H1 (cell line): ENCODE results near the gene CACNA1D. TPM values are rescaled to one million over a fixed set of nuclear protein-coding genes. Genes with fewer than 3 reads are reported as not detected.

Source experiments
- CTCF ChIA-PET: fragments of 300-600 bp; sonication (Branson Sonifier 250); formaldehyde crosslinking; loops from one replicate; lab custom pipeline; 2021; ENCODE audit not compliant: partially characterized antibody; lab: Charles Lee
- POLR2A ChIA-PET: fragments of 300-600 bp; sonication (Branson Sonifier 250); formaldehyde crosslinking; loops from one replicate; lab custom pipeline; 2021; ENCODE audit warnings: inconsistent platforms; ENCODE audit not compliant: partially characterized antibody; lab: Charles Lee
- DNase-seq, 2 experiments: peaks; one replicate each; pipeline versions ENCODE4 v3.0.0 to v3.0.0-alpha.2; 2010 to 2022; ENCODE audit warnings: low spot score in 2 of 2, low read depth in 1 of 2, mixed read lengths in 1 of 2
- FAIRE-seq: peaks from 2 replicates; lab custom pipeline; 2011; peaks lifted over from hg19 to GRCh38; lab: Jason Lieb, UNC
- H2AFZ ChIP-seq: 2 replicates; pipeline ENCODE4 v1.8.1; 2012; ENCODE audit warnings: low read length, inconsistent platforms
- H2AK5ac ChIP-seq: 2 replicates; pipeline ENCODE4 v1.6.1; 2013; ENCODE audit warnings: low read depth, low read length
- H2BK120ac ChIP-seq: replicated peaks from 2 replicates; pipeline ENCODE3; 2013; ENCODE audit warnings: low read depth, low read length, inconsistent platforms
- H2BK12ac ChIP-seq: 2 replicates; pipeline ENCODE4 v1.6.1; 2013; ENCODE audit warnings: low read depth, low read length
- H2BK15ac ChIP-seq: 2 replicates; pipeline ENCODE4 v1.6.1; 2013; ENCODE audit warnings: low read length
- H2BK20ac ChIP-seq: 2 replicates; pipeline ENCODE4 v1.6.1; 2013; ENCODE audit warnings: low read length
- H2BK5ac ChIP-seq: 2 replicates; pipeline ENCODE4 v1.6.1; 2013; ENCODE audit warnings: low read depth, low read length
- H3K14ac ChIP-seq: 2 replicates; pipeline ENCODE4 v1.6.1; 2013; ENCODE audit warnings: inconsistent platforms; ENCODE audit not compliant: insufficient read length
- H3K18ac ChIP-seq: 2 replicates; pipeline ENCODE4 v1.6.1; 2013; ENCODE audit warnings: low read length; ENCODE audit errors: extremely low read depth
- H3K23ac ChIP-seq: 2 replicates; pipeline ENCODE4 v1.6.1; 2013; ENCODE audit warnings: inconsistent platforms; ENCODE audit not compliant: insufficient read length
- H3K23me2 ChIP-seq: 2 replicates; pipeline ENCODE4 v1.6.1; 2013; ENCODE audit warnings: low read depth, low read length
- H3K27ac ChIP-seq: 2 replicates; pipeline ENCODE4 v1.6.1; 2011; ENCODE audit warnings: low read depth, low read length, inconsistent platforms
- H3K27me3 ChIP-seq, 4 experiments: replicated peaks in 1 of 4; 1 replicate in 1 of 4; 2 replicates in 3 of 4; pipeline versions ENCODE4 v1.6.1 to v1.8.1; 2011 to 2013; ENCODE audit warnings: low read length in 3 of 4, mild to moderate bottlenecking in 3 of 4, inconsistent platforms in 2 of 4, mixed read lengths in 2 of 4, moderate library complexity in 1 of 4; ENCODE audit not compliant: control insufficient read depth in 3 of 4, insufficient read depth in 3 of 4; ENCODE audit errors: extremely low read depth in 1 of 4
- H3K36me3 ChIP-seq, 4 experiments: 2 replicates each; pipeline versions ENCODE4 v1.6.1 to v1.8.1; 2011 to 2013; ENCODE audit warnings: mild to moderate bottlenecking in 4 of 4, low read length in 3 of 4, moderate library complexity in 2 of 4, control low read depth in 1 of 4, inconsistent platforms in 1 of 4; ENCODE audit not compliant: insufficient read depth in 4 of 4, control insufficient read depth in 2 of 4
- H3K4ac ChIP-seq: replicated peaks from 2 replicates; pipeline ENCODE3; 2013; ENCODE audit warnings: low read length, low read depth, mixed read lengths, inconsistent platforms; ENCODE audit not compliant: insufficient read length
- H3K4me1 ChIP-seq, 4 experiments: replicated peaks in 1 of 4; 1 replicate in 1 of 4; 2 replicates in 3 of 4; pipeline versions ENCODE4 v1.6.1 to v1.8.1; 2011 to 2013; ENCODE audit warnings: low read length in 3 of 4, inconsistent platforms in 2 of 4, mixed read lengths in 1 of 4; ENCODE audit not compliant: insufficient read depth in 4 of 4, control insufficient read depth in 3 of 4
- H3K4me2 ChIP-seq, 2 experiments: 2 replicates each; pipeline versions ENCODE4 v1.6.1 to v1.8.1; 2011 to 2013; ENCODE audit warnings: low read depth in 2 of 2, low read length in 2 of 2, control low read depth in 1 of 2, inconsistent platforms in 1 of 2, mild to moderate bottlenecking in 1 of 2; ENCODE audit not compliant: insufficient read depth in 1 of 2
- H3K4me3 ChIP-seq, 4 experiments: fragments of 200-600, 300-600 bp in 1 of 4; sonication (generic), shearing (Covaris generic), sonication (Bioruptor Twin) in 1 of 4; 2 replicates each; pipeline versions ENCODE4 v1.5.1 to v1.8.1; 2011 to 2016; ENCODE audit warnings: low read length in 4 of 4, low read depth in 3 of 4, control low read depth in 2 of 4, inconsistent platforms in 2 of 4, mild to moderate bottlenecking in 2 of 4, mixed read lengths in 1 of 4, moderate library complexity in 1 of 4; ENCODE audit not compliant: insufficient read depth in 2 of 4; ENCODE audit errors: extremely low read depth in 1 of 4
- H3K56ac ChIP-seq: replicated peaks from 2 replicates; pipeline ENCODE3; 2013; ENCODE audit warnings: low read depth, mild to moderate bottlenecking, mixed read lengths, low read length, inconsistent platforms; ENCODE audit not compliant: insufficient read length
- H3K79me1 ChIP-seq: 2 replicates; pipeline ENCODE4 v1.6.1; 2013; ENCODE audit warnings: low read depth, low read length, control low read depth
- H3K79me2 ChIP-seq, 2 experiments: 2 replicates each; pipeline versions ENCODE4 v1.6.1 to v1.8.1; 2012 to 2013; ENCODE audit warnings: low read length in 2 of 2, mild to moderate bottlenecking in 2 of 2, inconsistent platforms in 1 of 2; ENCODE audit not compliant: insufficient read depth in 2 of 2, control insufficient read depth in 1 of 2
- H3K9ac ChIP-seq, 4 experiments: replicated peaks in 1 of 4; 1 replicate in 1 of 4; 2 replicates in 3 of 4; pipeline versions ENCODE4 v1.6.1 to v1.8.1; 2011 to 2013; ENCODE audit warnings: low read depth in 3 of 4, low read length in 3 of 4, control low read depth in 2 of 4, mild to moderate bottlenecking in 2 of 4, moderate library complexity in 2 of 4, inconsistent platforms in 1 of 4; ENCODE audit errors: extremely low read depth in 1 of 4
- H3K9me3 ChIP-seq, 2 experiments: 2 replicates each; pipeline versions ENCODE4 v1.6.1 to v1.8.1; 2012 to 2013; ENCODE audit warnings: mild to moderate bottlenecking in 2 of 2, moderate library complexity in 2 of 2, control low read depth in 1 of 2, inconsistent platforms in 1 of 2, low read depth in 1 of 2, low read length in 1 of 2, mixed read lengths in 1 of 2; ENCODE audit not compliant: insufficient read depth in 2 of 2
- H4K20me1 ChIP-seq, 2 experiments: replicated peaks in 1 of 2; 2 replicates each; pipeline versions ENCODE3 to v1.8.1; 2011 to 2013; ENCODE audit warnings: inconsistent platforms in 2 of 2, low read length in 2 of 2, mild to moderate bottlenecking in 1 of 2; ENCODE audit not compliant: insufficient read depth in 2 of 2, control insufficient read depth in 1 of 2
- H4K5ac ChIP-seq: 2 replicates; pipeline ENCODE4 v1.6.1; 2013; ENCODE audit warnings: low read length, low read depth, mixed read lengths, inconsistent platforms; ENCODE audit not compliant: insufficient read length
- H4K8ac ChIP-seq: 2 replicates; pipeline ENCODE4 v1.8.0; 2013; ENCODE audit warnings: mild to moderate bottlenecking, moderate library complexity, low read length, inconsistent platforms; ENCODE audit not compliant: insufficient read depth; ENCODE audit errors: extremely low read depth
- H4K91ac ChIP-seq: replicated peaks from 2 replicates; pipeline ENCODE3; 2013; ENCODE audit warnings: low read length, mixed read lengths, inconsistent platforms; ENCODE audit not compliant: insufficient read length
- ATF2 ChIP-seq: IDR thresholded peaks from 2 replicates; pipeline ENCODE4 v1.6.1; 2012; ENCODE audit warnings: low read length, inconsistent platforms
- ATF3 ChIP-seq: IDR thresholded peaks from 2 replicates; pipeline ENCODE4 v1.6.1; 2011; ENCODE audit warnings: low read depth, mild to moderate bottlenecking, low read length; ENCODE audit not compliant: insufficient read depth
- BCL11A ChIP-seq, 2 experiments: IDR thresholded peaks; one replicate each; pipeline ENCODE4 v1.6.1; 2011; ENCODE audit warnings: low read depth in 2 of 2, low read length in 2 of 2, mild to moderate bottlenecking in 2 of 2
- CBX8 ChIP-seq: fragments of 300-800, 300-1000 bp; sonication (generic); IDR thresholded peaks from 2 replicates; pipeline ENCODE4 v1.7.1; 2016; ENCODE audit warnings: low read depth, low read length, borderline replicate concordance
- EZH2 ChIP-seq: fragments of 200-600 bp; sonication (generic); IDR thresholded peaks from 2 replicates; pipeline ENCODE4 v1.7.1; 2012; ENCODE audit warnings: low read depth, mild to moderate bottlenecking, moderate library complexity, low read length, inconsistent platforms; ENCODE audit not compliant: severe bottlenecking
- GTF2F1 ChIP-seq: IDR thresholded peaks from 2 replicates; pipeline ENCODE4 v1.6.1; 2012; ENCODE audit warnings: low read depth, low read length, improper control_type of control experiment, borderline replicate concordance
- NANOG ChIP-seq: IDR thresholded peaks from 2 replicates; pipeline ENCODE4 v1.6.1; 2011; ENCODE audit warnings: low read length, low read depth, mild to moderate bottlenecking, inconsistent platforms; ENCODE audit not compliant: insufficient read depth, poor library complexity, severe bottlenecking
- RNF2 ChIP-seq: fragments of 200-900, 300-1000 bp; sonication (generic); IDR thresholded peaks from 2 replicates; pipeline ENCODE4 v1.7.1; 2016; ENCODE audit warnings: borderline replicate concordance, low read depth, mild to moderate bottlenecking, antibody characterized with exemption, low read length; ENCODE audit not compliant: poor library complexity, severe bottlenecking; ENCODE audit errors: missing control alignments
- SIRT6 ChIP-seq: IDR thresholded peaks from one replicate; pipeline ENCODE4 v1.7.1; 2012; ENCODE audit warnings: low read length, inconsistent platforms
- SP2 ChIP-seq: IDR thresholded peaks from 2 replicates; pipeline ENCODE4 v1.6.1; 2012; ENCODE audit warnings: mild to moderate bottlenecking, low read length, inconsistent platforms
- SUZ12 ChIP-seq: fragments of 200-600 bp; sonication (generic); IDR thresholded peaks from 2 replicates; pipeline ENCODE4 v1.6.1; 2012; ENCODE audit warnings: mild to moderate bottlenecking, inconsistent platforms, low read length, moderate library complexity, mixed read lengths
- WGBS, 2 experiments: shearing (Covaris generic) in 1 of 2; methylation state at CpG; one replicate each; pipeline versions ENCODE4 v1.1.6 to v1.1.7; 2013 to 2015; ENCODE audit warnings: low lambda C conversion rate in 2 of 2, mixed read lengths in 2 of 2, inconsistent platforms in 1 of 2, low coverage in 1 of 2, missing lambda C conversion rate in 1 of 2; ENCODE audit not compliant: insufficient replicate concordance in 2 of 2, insufficient coverage in 1 of 2, insufficient read length in 1 of 2; ENCODE audit errors: extremely low coverage in 1 of 2, missing lambda C conversion rate in 1 of 2; 5-methylcytosine and 5-hydroxymethylcytosine counted together
- polyA plus RNA-seq, 7 experiments: library from polyadenylated mRNA; depleted of rRNA in 3 of 7; stranded (reverse) in 5 of 7; unstranded in 2 of 7; fragments of >200 nt in 5 of 7; fragments of 200-250 nt in 2 of 7; gene quantifications; 1 replicate in 5 of 7; 2 replicates in 1 of 7; 4 replicates in 1 of 7; pipeline versions ENCODE4 v1.2.1 to v1.2.3, GENCODE V29; 2011 to 2013; ENCODE audit warnings: missing spikeins in 2 of 7, mixed read lengths in 2 of 7
- total RNA-seq: library from RNA; stranded (reverse); fragmentation: NEBNext Ultra II Directional; extraction: Animal tissue kit (Norgen Biotek cat#: 25700); gene quantifications from 2 replicates; pipeline ENCODE4 v1.2.1, GENCODE V29; 2021

The CACNA1D gene
- total and polyA plus RNA-seq, 2 of the 8 experiments (the other 6 are each of a cell fraction or from before 2014, with no cell fraction given), result 2.0 to 2.9 TPM

- no peak overlapping the region for H2AK5ac ChIP-seq
- H2BK5ac ChIP-seq, result no peak overlapping the region
- H3K23ac ChIP-seq, result no peak overlapping the region
- H3K56ac ChIP-seq, result no peak overlapping the region
- no peak overlapping the region for H3K9ac ChIP-seq
- no peak overlapping the region for H2AFZ ChIP-seq
- no peak overlapping the region for H2BK20ac ChIP-seq
- H3K79me2 ChIP-seq, result no peaks in the 10 kb centered on the region
- no peak overlapping the region for H2BK15ac ChIP-seq
- ChIA-PET CTCF (interaction anchor here (1.3 kb wide), 1 partner anchor 15 kb away, joined by 3 read pairs; no protein-coding TSS in a partner anchor), POLR2A (no interaction called here)
- DNase-seq, result no peak
- no peak overlapping the region for H2BK12ac ChIP-seq
- FAIRE-seq, result no peak
- H3K36me3 ChIP-seq, result no peaks in the 10 kb centered on the region
- no peak overlapping the region for H4K5ac ChIP-seq
- H3K27me3 ChIP-seq, result no peaks in the 10 kb centered on the region; a peak in 1 of 7 replicates
- H3K79me1 ChIP-seq, result no peaks in the 10 kb centered on the region
- 84% methylated on average over 11 of the region's 13 CpGs; no CpG with 5 or more reads in 1 of the 2 experiments for WGBS, 2 experiments
- H3K4me1 ChIP-seq, result peaks cover 0 to 7% (median 0%) of the 10 kb centered on the region in 4 experiments; a peak in 3 of 7 replicates
- H3K4ac ChIP-seq, result no peak overlapping the region
- H4K20me1 ChIP-seq, result peaks cover 0 to 6% of the 10 kb centered on the region in 2 experiments
- no peaks in the 10 kb centered on the region for H3K9me3 ChIP-seq
- no peak overlapping the region for H3K18ac ChIP-seq
- peaks cover 6% of the 10 kb centered on the region; the same call in 1 of the 2 replicates for H3K23me2 ChIP-seq
- H3K14ac ChIP-seq, result no peak overlapping the region
- H3K27ac ChIP-seq, result no peak overlapping the region
- no peak overlapping the region for H3K4me2 ChIP-seq
- H3K4me3 ChIP-seq, result no peak overlapping the region
- no peak overlapping the region for H4K91ac ChIP-seq
- no peak overlapping the region; the same call in 1 of the 2 replicates for H4K8ac ChIP-seq
- no peak overlapping the region for H2BK120ac ChIP-seq
- TF ChIP-seq ATF2 (no peak), BCL11A (IDR thresholded peaks at IDR 0.05; ENCODE audit: low read depth in 2 of 2, low read length in 2 of 2) (no peak), SIRT6 (no peak), CBX8 (no peak), NANOG (no peak), EZH2 (no peak), SUZ12 (no peak), SP2 (no peak), RNF2 (no peak), ATF3 (no peak), GTF2F1 (no peak)
Measured at GRCh38 chr3:53808496-53808895, 314.1 kb downstream of the CACNA1D start.
